HepG2 (cell line): ENCODE results near the gene RSBN1L. TPM values are rescaled to one million over a fixed set of nuclear protein-coding genes. Genes with fewer than 3 reads are reported as not detected.

Experiments
- CENPT ChIP-seq: sonication (generic); formaldehyde crosslinking; IDR thresholded peaks from 2 replicates; pipeline ENCODE4 v1.8.0; 2022; ENCODE audit warnings: low read depth, mild to moderate bottlenecking, moderate library complexity, missing genetic modification reagents
- FOXA3 ChIP-seq: IDR thresholded peaks from 2 replicates; pipeline ENCODE4 v1.6.1; 2016; ENCODE audit warnings: missing genetic modification reagents, missing compliant biosample characterization
- HHEX ChIP-seq: IDR thresholded peaks from 2 replicates; pipeline ENCODE4 v1.6.1; 2016; ENCODE audit warnings: control low read depth
- MYNN ChIP-seq: sonication (generic); formaldehyde crosslinking; IDR thresholded peaks from 2 replicates; pipeline ENCODE4 v1.4.0; 2020; ENCODE audit warnings: mild to moderate bottlenecking, low read depth, missing genetic modification reagents
- NR2F6 ChIP-seq, 2 experiments: IDR thresholded peaks; 2 replicates each; pipeline ENCODE4 v1.6.1; 2016; ENCODE audit warnings: antibody characterized with exemption in 1 of 2, mild to moderate bottlenecking in 1 of 2
- NRL ChIP-seq: sonication (generic); formaldehyde crosslinking; IDR thresholded peaks from 2 replicates; pipeline ENCODE4 v1.5.0; 2020; ENCODE audit warnings: missing genetic modification reagents, mild to moderate bottlenecking, moderate library complexity, borderline replicate concordance
- PCBP2 ChIP-seq: fragments of 200-400 bp; formaldehyde crosslinking; optimal IDR thresholded peaks from 2 replicates; pipeline ENCODE3; 2018; ENCODE audit warnings: low read length, low read depth; ENCODE audit not compliant: poor library complexity, severe bottlenecking
- PHB2 ChIP-seq: fragments of 450-650 bp; IDR thresholded peaks from 2 replicates; pipeline ENCODE4 v1.6.1; 2018; ENCODE audit not compliant: partially characterized antibody
- RNF2 ChIP-seq: fragments of 450-650 bp; conservative IDR thresholded peaks from 2 replicates; pipeline ENCODE4 v1.6.1; 2016; ENCODE audit warnings: low read depth
- SIN3B ChIP-seq: fragments of 150-350 bp; IDR thresholded peaks from 2 replicates; pipeline ENCODE4 v1.6.1; 2014; ENCODE audit warnings: low read length
- SMARCC2 ChIP-seq: fragments of 450-650 bp; IDR thresholded peaks from 2 replicates; pipeline ENCODE4 v1.6.1; 2017; ENCODE audit warnings: antibody characterized with exemption, mild to moderate bottlenecking
- TERF1 ChIP-seq: sonication (generic); formaldehyde crosslinking; IDR thresholded peaks from 2 replicates; pipeline ENCODE4 v1.8.0; 2022; ENCODE audit warnings: mild to moderate bottlenecking, missing genetic modification reagents, moderate library complexity
- TRAFD1 ChIP-seq: sonication (generic); formaldehyde crosslinking; IDR thresholded peaks from 2 replicates; pipeline ENCODE4 v1.5.1; 2020; ENCODE audit warnings: missing genetic modification reagents, mild to moderate bottlenecking, borderline replicate concordance
- ZC3H13 ChIP-seq: sonication (generic); formaldehyde crosslinking; IDR thresholded peaks from 2 replicates; pipeline ENCODE4 v1.8.1; 2023; ENCODE audit warnings: mild to moderate bottlenecking, missing genetic modification reagents, moderate library complexity
- ZFYVE20 ChIP-seq: sonication (generic); formaldehyde crosslinking; IDR thresholded peaks from 2 replicates; pipeline ENCODE4 v1.8.0; 2023; ENCODE audit warnings: low read depth, mild to moderate bottlenecking, moderate library complexity, missing genetic modification reagents, borderline replicate concordance
- ZMAT5 ChIP-seq: sonication (generic); formaldehyde crosslinking; IDR thresholded peaks from 2 replicates; pipeline ENCODE4 v1.5.0; 2020; ENCODE audit warnings: mild to moderate bottlenecking, low read depth, missing genetic modification reagents, borderline replicate concordance
- ZNF607 ChIP-seq: sonication (generic); formaldehyde crosslinking; IDR thresholded peaks from 2 replicates; pipeline ENCODE4 v1.5.1; 2020; ENCODE audit warnings: missing genetic modification reagents, mild to moderate bottlenecking, borderline replicate concordance
- ZNF615 ChIP-seq: sonication (generic); formaldehyde crosslinking; IDR thresholded peaks from 2 replicates; pipeline ENCODE4 v1.5.0; 2020; ENCODE audit warnings: mild to moderate bottlenecking, missing genetic modification reagents, borderline replicate concordance
- ZNF768 ChIP-seq: sonication (generic); formaldehyde crosslinking; IDR thresholded peaks from 2 replicates; pipeline ENCODE4 v1.4.0; 2020; ENCODE audit warnings: missing genetic modification reagents
- ZNF790 ChIP-seq: sonication (generic); formaldehyde crosslinking; IDR thresholded peaks from 2 replicates; pipeline ENCODE4 v1.8.0; 2022; ENCODE audit warnings: missing genetic modification reagents, mild to moderate bottlenecking, borderline replicate concordance
- polyA plus RNA-seq, 8 experiments: library from polyadenylated mRNA; depleted of rRNA in 3 of 8; stranded (reverse) in 7 of 8; unstranded in 1 of 8; fragments of >200 nt; fragmentation: Illumina TruSeq in 4 of 8; extraction: Trizol in 4 of 8; gene quantifications; 2 replicates each; pipeline versions ENCODE4 v1.2.1 to v1.2.3, GENCODE V29; 2011 to 2016; ENCODE audit warnings: low read depth in 4 of 8, missing spikeins in 1 of 8, mixed read lengths in 1 of 8; ENCODE audit not compliant: insufficient read depth in 1 of 8
- total RNA-seq, 5 experiments: library from RNA; depleted of rRNA; stranded (reverse); fragments of >200 nt; fragmentation: Illumina TruSeq; extraction: Trizol; gene quantifications; 2 replicates each; pipeline ENCODE4 v1.2.3, GENCODE V29; 2016; ENCODE audit warnings: low read depth in 1 of 5
- TF ChIP-seq, protein P1 (sequence below): sonication (generic); formaldehyde crosslinking; IDR thresholded peaks from 2 replicates; pipeline ENCODE4 v1.5.1; 2020; ENCODE audit warnings: mild to moderate bottlenecking, missing genetic modification reagents

The RSBN1L gene
- total and polyA plus RNA-seq, 2 of the 13 experiments (the other 11 are each of a cell fraction or from before 2014, with no cell fraction given), result 7.7 to 21.3 TPM

- TF ChIP-seq, protein P1, sequence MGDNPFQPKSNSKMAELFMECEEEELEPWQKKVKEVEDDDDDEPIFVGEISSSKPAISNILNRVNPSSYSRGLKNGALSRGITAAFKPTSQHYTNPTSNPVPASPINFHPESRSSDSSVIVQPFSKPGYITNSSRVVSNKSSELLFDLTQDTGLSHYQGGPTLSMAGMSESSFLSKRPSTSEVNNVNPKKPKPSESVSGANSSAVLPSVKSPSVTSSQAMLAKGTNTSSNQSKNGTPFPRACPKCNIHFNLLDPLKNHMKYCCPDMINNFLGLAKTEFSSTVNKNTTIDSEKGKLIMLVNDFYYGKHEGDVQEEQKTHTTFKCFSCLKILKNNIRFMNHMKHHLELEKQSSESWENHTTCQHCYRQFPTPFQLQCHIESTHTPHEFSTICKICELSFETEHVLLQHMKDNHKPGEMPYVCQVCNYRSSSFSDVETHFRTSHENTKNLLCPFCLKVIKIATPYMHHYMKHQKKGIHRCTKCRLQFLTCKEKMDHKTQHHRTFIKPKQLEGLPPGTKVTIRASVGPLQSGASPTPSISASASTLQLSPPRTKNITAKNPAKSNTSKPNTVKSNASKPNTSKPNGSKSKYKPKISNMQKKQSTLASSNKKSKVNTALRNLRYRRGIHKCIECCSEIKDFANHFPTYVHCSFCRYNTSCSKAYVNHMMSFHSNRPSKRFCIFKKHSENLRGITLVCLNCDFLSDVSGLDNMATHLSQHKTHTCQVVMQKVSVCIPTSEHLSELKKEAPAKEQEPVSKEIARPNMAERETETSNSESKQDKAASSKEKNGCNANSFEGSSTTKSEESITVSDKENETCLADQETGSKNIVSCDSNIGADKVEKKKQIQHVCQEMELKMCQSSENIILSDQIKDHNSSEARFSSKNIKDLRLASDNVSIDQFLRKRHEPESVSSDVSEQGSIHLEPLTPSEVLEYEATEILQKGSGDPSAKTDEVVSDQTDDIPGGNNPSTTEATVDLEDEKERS (CRISPR knock-in tag), result no peak; the same call in none of the 2 replicates
- no peak for TF ChIP-seq HHEX
- no peak for TF ChIP-seq ZFYVE20 (CRISPR knock-in tag)
- no peak; the same call in 1 of the 2 replicates for TF ChIP-seq ZNF768
- TF ChIP-seq ZNF790 (CRISPR knock-in tag), result peak; percentile 66
- TF ChIP-seq MYNN (CRISPR knock-in tag), result no peak
- TF ChIP-seq PHB2, result no peak
- TF ChIP-seq NR2F6 (IDR thresholded peaks at IDR 0.05), result no peak
- TF ChIP-seq NR2F6 (CRISPR knock-in tag; IDR thresholded peaks at IDR 0.05), result peak; percentile 65
- TF ChIP-seq TRAFD1, result no peak; the same call in 1 of the 2 replicates
- no peak for TF ChIP-seq SMARCC2
- TF ChIP-seq SIN3B, result no peak
- no peak for TF ChIP-seq TERF1 (CRISPR knock-in tag)
- TF ChIP-seq NRL (CRISPR knock-in tag), result peak; percentile 21; the same call in 1 of the 2 replicates
- no peak for TF ChIP-seq ZMAT5 (CRISPR knock-in tag)
- peak; percentile 80 for TF ChIP-seq ZC3H13 (CRISPR knock-in tag)
- TF ChIP-seq PCBP2, result no peak
- TF ChIP-seq ZNF615, result no peak
- TF ChIP-seq RNF2, result no peak
- TF ChIP-seq ZNF607 (CRISPR knock-in tag), result 0 out of 2 replicates have a peak, but pooled peaks have one; percentile 56
- no peak for TF ChIP-seq CENPT (CRISPR knock-in tag)
- peak; percentile 44; the same call in 1 of the 2 replicates for TF ChIP-seq FOXA3 (CRISPR knock-in tag)
Observed at GRCh38 chr7:77696057-77696642, at the start of gene RSBN1L (continued).
